Body of pancreas (tissue), 4 donors: ENCODE measurements around the gene DTNA.

ENCODE experiments used
- CTCF ChIP-seq, 7 experiments: fragments of 450-650 bp in 4 of 7; fragments of 200-600 bp in 3 of 7; sonication (generic) in 3 of 7; IDR thresholded peaks; one replicate each; pipeline ENCODE4 v1.5.1; 2016 to 2019; ENCODE audit warnings: antibody characterized with exemption in 7 of 7
- POLR2A ChIP-seq, 3 donors: fragments of 450-650 bp; IDR thresholded peaks; one replicate each; pipeline ENCODE4 v1.6.1; 2016; ENCODE audit warnings: antibody characterized with exemption in 3 of 3, mild to moderate bottlenecking in 2 of 3

GRCh38 chr18:34740724-34741123 is 30.6 kb downstream of the DTNA start:
- TF ChIP-seq POLR2A (IDR thresholded peaks at IDR 0.05): no peak
- no peak for TF ChIP-seq CTCF (IDR thresholded peaks at IDR 0.05)
